ENCODE data around the gene CCDC91.
"Not testable (repeated sequence)": the region's sequence is repeated elsewhere in the genome, so short reads cannot be mapped to it uniquely, and the experiment has no call there.

The CCDC91 gene

DNA sequence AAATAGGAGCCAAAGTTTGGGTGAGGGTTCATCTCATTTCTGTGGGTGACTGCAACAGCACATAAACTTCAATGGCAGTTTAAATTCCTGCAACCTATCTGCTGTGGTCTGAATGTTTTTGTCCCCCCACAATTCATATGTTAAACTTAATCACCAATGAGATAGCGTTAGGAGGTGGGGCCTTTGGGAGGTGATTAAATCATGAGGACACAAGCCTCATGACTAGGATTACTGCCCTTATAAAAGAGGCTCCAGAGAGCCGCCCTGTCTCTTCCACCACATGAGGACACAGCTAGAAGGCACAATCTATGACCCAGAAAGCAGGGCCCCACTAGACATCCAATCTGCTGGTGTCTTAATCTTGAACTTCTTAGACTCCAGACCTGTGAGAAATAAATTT lies 3.8 kb upstream of the CCDC91 start:
- DNase-seq = no peak

DNA sequence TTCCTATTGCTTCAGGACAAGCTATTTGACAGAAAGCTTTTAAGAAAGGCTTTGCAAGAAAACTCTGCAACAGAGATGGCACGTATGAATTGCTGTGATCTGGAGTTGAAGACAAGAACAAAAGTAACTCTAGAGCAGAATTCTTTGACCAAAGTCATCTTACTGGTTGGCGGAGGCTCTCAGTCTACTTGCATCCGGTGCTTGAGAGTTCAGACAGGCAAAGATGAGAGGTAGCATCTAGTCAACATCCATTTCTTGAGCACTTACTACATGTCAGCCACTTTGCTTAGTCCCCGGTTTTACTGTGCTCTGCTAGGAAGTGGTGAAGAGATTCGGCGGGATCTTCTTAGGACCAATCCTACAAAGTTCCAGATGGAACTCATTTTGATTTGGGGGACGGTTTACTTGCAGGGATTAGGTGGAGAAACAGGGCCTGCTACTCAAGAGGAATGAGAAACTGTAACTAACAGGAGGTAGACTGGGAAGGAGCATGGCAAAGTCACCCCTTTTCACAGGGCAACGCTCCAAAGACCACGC lies 404 bp upstream of the CCDC91 start:
- no peak for DNase-seq

DNA sequence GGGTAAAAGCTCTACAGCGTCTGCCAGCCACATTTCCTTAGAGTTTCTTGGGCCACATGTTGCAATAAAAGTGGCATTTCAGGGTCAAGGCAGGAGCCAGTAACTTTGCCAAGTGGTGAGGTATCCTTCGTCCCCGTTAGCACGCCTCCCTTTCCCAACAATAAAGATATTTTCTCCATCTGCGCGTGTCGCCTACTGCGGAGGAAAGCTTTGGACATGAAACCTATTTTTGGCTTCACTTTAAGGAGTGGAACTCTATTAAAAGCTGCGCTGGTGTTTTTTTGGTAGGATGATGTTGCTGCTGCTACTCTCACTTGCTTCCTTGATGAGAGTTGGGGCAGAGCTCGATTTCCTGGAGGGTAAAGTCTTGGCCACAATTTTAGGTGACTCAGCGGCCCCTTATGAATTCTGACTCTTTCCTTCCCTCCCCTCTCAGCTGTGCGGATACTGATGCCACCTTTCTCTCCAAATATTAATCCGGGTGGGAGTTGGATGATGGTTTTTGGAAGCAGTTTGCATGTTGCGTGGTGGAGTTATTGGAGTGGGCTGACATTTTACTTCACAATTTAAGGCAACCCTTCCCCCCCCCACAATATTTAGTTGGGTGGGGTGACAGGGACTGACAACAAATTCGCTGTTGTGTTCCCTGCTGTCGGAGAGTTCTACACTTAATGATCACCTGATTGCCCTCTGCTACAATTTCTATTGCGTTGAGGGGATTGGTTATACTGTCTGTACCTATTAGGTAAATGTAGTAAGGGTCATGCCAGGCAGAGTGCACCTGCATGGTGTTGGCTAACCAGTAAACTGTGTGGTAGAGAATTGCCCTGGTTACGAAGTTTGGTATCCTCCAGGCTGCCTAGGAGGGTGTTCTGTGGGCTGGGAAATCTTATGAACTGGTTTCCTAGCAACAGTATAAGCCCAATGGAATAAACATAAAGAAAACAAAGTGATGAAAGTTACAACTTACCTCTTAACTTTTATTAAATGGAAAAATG lies 1.1 kb downstream of the CCDC91 start:
- DNase-seq = peak; percentile 2 to 45

DNA sequence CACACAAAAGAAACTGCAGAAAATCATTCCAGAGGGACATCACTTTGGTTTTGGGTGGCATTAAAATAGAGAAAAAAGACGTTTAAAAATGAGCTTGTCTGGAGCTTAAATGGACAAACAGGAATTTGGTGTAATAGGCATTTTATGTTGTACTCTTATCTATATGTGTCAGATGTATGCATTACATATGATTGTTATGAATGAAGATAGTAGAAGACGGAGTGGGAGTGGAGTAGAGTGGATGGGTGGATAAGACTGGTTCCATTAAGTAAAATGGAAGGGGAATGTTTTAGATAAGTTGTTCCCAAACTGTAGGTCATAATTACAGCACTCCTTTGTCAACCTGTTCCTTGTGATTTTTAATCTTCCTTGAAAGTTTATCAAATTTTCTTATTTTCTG lies 1.9 kb downstream of the CCDC91 start:
- DNase-seq = no peak

DNA sequence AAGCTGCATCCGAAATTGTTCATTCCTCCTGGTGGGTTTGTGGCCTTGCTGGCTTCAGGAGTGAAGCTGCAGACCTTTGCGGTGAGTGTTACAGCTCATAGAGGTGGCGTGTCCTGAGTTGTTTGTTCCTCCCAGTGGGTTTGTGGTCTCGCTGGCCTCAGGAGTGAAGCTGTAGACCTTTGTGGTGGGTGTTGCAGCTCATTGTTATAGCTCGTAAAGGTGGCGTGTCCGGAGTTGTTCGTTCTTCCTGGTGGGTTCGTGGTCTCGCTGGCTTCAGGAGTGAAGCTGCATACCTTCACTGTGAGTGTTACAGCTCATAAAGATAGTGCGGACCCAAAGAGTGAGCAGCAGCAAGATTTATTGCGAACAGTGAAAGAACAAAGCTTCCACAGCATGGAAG lies 4.4 kb downstream of the CCDC91 start:
- not testable (repeated sequence) for DNase-seq

- DNase-seq = not testable (repeated sequence)
Measured at GRCh38 chr12:28201136-28201535, 10.9 kb downstream of the CCDC91 start.

GRCh38 chr12:28202374-28203130 lies 12.3 kb downstream of the CCDC91 start:
- no peak for DNase-seq

GRCh38 chr12:28209782-28210181 lies 19.5 kb downstream of the CCDC91 start:
- DNase-seq = no peak

DNA sequence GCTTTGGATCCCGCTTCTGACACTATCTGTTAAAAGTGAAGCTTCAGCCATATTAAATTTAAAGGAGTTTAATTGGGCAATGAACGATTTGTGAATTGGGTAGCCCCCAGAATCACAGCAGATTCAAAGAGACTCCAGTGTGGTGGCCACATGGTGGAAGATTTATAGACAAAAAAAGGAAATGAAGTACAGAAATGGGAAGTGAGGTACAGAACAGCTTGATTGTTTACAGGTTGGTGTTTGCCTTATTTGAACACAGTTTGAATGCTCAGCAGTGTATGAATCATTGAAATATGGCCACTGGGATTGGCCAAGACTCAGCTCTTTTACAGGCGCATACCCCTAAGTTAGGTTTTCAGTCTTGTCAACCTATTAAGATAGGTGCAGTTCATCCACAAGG lies 21.9 kb downstream of the CCDC91 start:
- DNase-seq = no peak

DNA sequence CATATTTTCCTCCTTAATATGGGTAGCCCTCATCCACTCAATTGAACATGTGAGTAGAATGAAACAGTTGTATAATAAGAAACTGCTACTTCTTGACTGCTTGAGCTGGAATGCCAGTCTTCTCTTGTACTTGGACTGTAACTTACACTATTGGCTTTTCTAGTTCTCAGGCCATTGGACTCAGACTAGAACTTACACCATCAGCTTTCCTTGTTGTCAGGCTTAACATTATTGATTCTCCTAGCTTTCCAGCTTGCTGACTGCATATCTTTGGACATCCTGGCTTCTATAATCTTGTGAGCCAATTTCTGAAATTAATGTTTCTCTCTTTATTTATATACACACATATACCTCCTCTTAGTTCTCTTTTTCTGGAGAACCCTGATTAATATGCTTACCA lies 24.8 kb downstream of the CCDC91 start:
- DNase-seq = no peak

GRCh38 chr12:28216016-28216415 lies 25.8 kb downstream of the CCDC91 start:
- no peak for DNase-seq

- DNase-seq = no peak
Measured at GRCh38 chr12:28217805-28218204, 27.5 kb downstream of the CCDC91 start.

- DNase-seq = no peak
Measured at GRCh38 chr12:28218875-28219274, 28.6 kb downstream of the CCDC91 start.

- no peak for DNase-seq
Measured at GRCh38 chr12:28219827-28220226, 29.6 kb downstream of the CCDC91 start.

- DNase-seq = peak; percentile 54 to 77
Measured at GRCh38 chr12:28222081-28222700, 31.9 kb downstream of the CCDC91 start.

- no peak for DNase-seq
Measured at GRCh38 chr12:28223025-28223554, 32.8 kb downstream of the CCDC91 start.

- DNase-seq = no peak
Measured at GRCh38 chr12:28223858-28224257, 33.6 kb downstream of the CCDC91 start.

- DNase-seq = no peak
Measured at GRCh38 chr12:28226705-28227104, 36.4 kb downstream of the CCDC91 start.

- no peak for DNase-seq
Measured at GRCh38 chr12:28227251-28227650, 37.0 kb downstream of the CCDC91 start.

- DNase-seq = no peak
Measured at GRCh38 chr12:28231248-28231647, 41.0 kb downstream of the CCDC91 start.

GRCh38 chr12:28232211-28232928 lies 42.1 kb downstream of the CCDC91 start:
- no peak for DNase-seq

GRCh38 chr12:28234444-28234843 lies 44.2 kb downstream of the CCDC91 start:
- DNase-seq = no peak

Data from stimulated activated CD4-positive, alpha-beta T cell treated with anti-CD3 and anti-CD28 coated beads, Interleukin-4, amount 100 ng/mL, for 4 hours (primary cell).